NCI-H345 (cell line): ENCODE data around the gene ATP11A.
A peak's percentile ranks its signal among the peaks of the same experiment; 100 is the strongest.

Source experiments
- DNase-seq: peaks from one replicate; lab custom pipeline; 2025; lab: John Stamatoyannopoulos, UW

Gene ATP11A

DNA sequence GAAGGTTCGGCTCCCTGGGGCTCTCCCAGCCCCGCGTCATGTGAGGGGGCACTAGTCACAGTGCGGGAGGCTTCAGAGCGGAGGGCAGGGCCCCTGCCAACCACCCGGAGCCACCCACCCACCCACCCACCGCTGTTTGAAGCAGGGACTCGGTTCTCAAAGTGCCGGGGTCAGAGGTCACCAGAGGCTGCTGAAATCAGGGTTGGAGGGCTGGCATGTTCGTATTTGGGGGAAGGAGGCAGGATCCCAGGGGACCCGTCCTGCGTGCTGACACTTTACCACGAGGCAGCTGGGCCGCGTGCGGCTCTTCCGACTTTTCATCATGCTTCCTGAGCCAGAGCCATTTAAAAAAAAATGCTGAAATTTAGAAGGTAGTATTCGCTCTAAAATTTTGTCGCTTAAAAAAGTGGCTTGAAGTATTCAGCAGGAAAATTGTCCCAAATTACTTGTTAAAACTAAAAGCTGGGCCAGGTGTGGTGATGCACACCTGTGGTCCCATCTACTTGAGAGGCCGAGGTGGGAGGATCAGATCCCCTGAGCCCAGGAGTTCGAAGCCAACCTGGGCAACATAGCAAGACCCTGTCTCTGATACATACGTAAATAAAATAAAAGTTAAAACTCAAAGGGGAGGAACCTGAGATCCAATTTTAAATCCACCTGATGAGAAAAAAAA, 21.2 kb downstream of the ATP11A start:
- DNase-seq = no peak

GRCh38 chr13:112711528-112712265, 21.9 kb downstream of the ATP11A start:
- DNase-seq = peak; percentile 66

DNA sequence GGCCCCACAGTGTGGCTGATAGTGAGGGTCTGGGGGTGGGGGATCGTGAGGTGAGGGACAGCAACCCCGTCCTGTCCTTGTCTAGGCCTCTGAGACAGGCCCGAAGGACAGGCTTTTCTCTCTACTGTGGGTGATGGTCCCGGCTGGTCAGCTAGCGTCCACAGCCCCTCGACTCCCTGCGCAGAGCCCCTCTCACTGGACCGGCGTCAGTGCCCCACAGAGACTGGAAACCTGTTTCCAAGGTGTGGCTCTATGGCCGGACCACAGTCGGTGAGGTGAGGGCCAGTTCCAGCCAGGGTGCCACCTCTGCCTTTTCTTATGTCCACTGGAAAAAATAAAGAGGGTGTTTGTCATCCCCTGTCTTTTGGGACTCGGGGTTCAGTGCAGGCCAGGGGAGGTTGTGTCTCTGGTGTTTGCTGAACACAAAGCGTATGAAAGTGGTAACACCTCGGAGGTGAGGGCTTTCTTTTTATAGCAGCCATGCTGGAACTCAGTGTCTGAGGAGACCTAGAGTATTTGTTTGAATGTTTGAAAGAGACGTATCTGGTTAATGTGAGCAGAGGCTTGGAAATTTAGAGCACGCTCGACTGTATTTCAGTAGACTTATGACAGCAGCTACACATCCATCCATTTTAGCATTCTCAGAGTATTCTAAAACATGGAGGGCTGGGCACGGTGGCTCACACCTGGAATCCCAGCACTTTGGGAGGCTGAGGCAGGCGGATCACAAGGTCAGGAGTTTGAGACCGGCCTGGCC, 22.8 kb downstream of the ATP11A start:
- DNase-seq = no peak

DNA sequence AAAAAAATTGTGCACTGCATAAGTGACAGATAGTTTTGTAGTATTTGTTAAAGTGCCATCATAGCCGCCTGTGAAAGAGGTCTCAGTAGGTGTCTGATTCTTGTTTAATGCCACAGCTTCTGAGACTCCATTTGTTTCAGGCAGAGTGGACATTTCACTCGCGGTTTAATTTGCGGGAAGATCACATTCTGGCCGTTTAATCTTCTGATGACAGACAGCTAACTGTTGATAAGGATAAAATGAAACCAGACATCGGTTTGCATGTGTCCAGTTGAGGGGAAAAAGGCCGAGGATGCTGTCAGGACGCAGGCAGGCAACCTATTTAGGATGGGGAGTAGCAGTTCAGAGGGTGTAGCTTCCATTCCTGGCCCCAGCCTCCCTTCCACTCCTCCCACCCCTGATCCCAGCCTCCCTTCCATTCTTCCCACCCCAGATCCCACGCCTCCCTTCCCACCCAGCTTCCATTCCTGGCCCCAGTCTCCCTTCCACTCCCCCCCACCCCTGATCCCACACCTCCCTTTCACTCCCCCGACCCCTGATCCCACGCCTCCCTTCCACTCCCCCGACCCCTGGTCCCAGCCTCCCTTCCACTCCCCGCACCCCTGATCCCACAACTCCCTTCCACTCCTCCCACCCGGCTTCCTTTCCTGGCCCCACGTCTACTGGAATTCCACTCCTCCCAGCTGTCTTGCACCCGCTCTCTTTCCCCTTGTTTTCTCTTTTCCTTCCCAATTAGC, 23.8 kb downstream of the ATP11A start:
- no peak for DNase-seq

DNA sequence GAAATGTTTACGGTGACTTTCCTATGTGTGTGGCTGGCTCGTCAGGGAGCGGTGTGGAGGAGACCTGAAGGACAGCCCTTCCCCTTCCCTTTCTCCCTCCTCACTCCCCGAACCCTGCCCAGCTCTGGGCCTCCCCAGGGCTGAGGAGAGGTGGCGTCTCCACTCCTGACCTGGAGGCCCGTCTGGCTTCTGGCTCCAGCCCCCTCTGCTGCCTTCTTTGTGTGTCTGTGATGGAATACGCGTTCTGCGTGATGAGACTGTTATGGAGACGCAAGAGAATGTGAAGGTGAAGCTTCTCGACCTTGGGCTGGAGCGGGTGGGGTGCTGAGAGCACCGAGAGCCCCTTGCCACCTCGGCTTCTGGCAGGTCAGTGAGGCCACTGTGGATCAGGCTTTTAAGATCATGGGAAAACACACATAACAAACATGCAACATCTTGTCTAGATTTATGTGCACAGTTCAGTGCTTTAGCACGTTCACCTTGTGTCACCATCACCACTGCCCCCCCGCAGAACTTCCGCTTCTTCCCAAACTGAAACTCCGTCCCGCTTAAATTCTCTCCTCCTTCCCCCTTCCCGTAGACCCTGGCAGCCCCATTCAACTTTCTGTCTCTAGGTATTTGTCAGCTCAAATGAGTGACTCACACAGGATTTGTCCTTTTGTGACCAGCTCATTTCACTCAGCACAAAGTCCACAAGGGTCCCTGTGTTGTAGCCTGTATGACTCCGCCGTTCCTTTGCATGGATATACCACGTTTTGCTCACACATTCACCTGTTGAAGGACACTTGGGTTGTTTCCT, 24.7 kb downstream of the ATP11A start:
- DNase-seq = no peak

DNA sequence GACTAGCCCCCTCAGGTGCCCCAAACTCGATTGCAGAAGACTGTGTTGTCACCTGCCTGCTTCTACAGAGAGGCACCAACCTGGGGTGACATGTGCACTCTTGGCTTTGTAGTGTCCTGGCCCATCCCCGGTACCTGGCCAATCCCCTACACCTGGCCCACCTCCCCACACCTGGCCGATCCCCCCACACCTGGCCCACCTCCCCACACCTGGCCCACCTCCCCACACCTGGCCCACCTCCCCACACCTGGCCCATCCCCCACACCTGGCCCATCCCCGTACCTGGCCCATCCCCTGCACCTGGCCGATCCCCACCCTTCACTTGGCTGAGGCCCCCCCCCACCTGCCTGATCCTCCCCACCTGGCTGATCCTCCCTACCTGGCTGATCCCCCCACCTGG, 25.4 kb downstream of the ATP11A start:
- no peak for DNase-seq

GRCh38 chr13:112715715-112716460, 26.1 kb downstream of the ATP11A start:
- DNase-seq = no peak

DNA sequence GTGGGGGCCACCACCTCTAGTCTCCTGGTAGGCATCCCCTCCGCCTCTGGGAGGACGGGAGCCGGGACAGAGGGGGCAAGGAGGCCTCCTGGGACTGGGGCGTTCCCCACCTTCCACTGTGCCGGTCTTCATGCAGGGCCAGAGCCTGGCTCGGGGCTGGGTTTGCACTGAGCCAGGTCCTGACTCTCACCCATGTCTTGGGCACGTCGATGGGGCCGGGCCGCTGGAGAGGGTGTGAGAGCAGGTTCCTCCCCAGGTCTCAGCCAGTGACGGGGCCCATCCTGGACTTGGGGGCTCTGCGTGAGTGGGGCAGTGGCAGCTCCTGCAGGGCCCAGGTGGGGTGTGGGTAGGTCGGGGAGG, 26.6 kb downstream of the ATP11A start:
- no peak for DNase-seq

- no peak for DNase-seq
Observed at GRCh38 chr13:112716841-112717520, 27.1 kb downstream of the ATP11A start.

DNA sequence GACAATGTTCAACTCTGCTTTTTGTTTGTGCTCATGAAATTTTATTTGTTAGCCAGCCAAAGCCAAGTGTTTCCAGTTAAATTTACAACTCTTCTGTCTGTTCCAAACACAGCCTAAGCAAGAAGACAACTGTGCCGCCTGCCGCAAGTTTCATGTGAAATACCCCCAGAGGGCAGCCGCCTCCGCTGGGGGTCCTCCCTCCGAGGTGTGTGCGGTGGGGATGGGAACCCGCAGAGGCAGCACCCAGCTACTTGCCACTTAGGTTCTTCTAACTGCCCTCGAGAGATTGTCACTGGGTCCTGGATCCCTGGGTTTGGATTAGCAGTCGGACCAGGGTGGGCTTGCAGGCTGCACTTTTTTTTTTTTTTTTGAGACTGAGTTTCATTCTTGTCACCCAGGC, 28.5 kb downstream of the ATP11A start:
- DNase-seq = no peak

GRCh38 chr13:112719016-112719415, 29.2 kb downstream of the ATP11A start:
- no peak for DNase-seq

GRCh38 chr13:112719556-112719955, 29.7 kb downstream of the ATP11A start:
- DNase-seq = no peak

- no peak for DNase-seq
Observed at GRCh38 chr13:112720251-112720650, 30.4 kb downstream of the ATP11A start.

DNA sequence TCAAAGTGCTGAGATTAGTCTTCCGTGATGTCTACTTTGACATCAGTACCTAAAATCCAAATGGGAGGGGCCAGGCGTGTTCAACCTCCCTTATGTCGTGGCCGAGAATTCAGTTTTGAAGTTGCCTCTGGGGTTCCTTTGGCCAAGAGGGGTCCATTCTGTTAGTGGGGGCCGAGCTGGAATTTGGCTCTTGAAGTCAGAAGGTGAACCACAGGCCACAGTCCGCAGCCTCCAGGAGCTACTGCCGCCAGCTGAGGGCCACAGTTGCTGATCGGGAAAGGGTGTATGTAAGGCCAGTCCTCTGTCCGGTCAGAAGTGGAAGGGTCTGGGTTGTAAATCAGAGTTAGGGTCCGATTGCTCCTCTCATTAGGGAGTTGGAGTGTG, 31.0 kb downstream of the ATP11A start:
- DNase-seq = no peak

- DNase-seq = no peak
Observed at GRCh38 chr13:112721198-112722104, 31.6 kb downstream of the ATP11A start.

GRCh38 chr13:112722433-112723263, 32.8 kb downstream of the ATP11A start:
- no peak for DNase-seq

DNA sequence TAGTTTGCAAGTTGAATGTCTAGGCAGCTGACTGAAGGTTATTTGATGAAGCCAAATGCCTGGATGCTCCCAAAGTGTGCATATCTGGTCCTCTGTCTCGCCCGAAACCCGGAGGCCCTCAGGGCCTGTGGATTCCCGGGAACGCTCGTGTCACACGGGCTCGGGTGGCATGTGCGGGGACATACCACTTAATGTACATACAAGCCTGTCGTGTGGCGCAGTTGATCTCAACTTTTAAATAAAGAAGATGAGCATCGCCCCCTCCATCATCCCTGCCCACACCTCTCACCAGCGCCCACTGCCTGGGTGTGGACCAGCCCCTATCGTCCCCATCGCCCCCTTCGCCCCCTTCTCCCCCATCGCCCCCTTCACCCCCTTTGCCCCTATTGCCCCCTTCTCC, 33.9 kb downstream of the ATP11A start:
- DNase-seq = no peak

DNA sequence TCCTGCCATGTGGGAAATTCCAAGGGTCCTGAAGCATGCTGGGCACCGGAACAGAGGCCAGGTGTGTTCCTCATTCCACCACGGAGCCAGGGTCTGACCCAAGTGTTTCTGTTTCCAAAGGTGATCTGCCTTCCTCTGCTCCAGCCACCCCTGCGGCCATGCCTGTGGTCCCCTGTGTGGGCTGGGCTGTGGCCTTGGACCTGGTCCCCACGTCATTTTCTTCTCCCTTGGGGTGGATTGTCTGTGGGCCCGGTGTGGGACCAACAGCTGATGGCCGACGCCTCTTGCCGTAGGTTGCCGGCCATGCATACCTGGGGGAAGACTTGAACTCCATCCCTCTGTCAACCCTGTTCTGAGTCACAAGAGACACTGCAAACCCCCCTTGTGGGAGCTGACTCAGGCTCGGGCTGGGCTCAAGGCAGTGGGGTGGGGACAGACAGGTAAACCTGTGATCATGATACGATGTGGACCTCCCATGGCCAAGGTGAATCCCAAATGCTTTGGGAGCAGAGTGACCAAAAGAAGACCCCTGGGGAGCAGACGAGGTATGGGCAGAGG, 35.0 kb downstream of the ATP11A start:
- no peak for DNase-seq
